Measurements from ENCODE around the gene GUK1. TPM values are rescaled to one million over a fixed set of nuclear protein-coding genes. Genes with fewer than 3 reads are reported as not detected.

The GUK1 gene
- total RNA-seq, 1 donor: 278 TPM

GRCh38 chr1:228154670-228155571 is 14.8 kb downstream of the GUK1 start:
- no peak overlapping the region for H3K27ac ChIP-seq (ENCODE audit: low read depth, low read length)

DNA sequence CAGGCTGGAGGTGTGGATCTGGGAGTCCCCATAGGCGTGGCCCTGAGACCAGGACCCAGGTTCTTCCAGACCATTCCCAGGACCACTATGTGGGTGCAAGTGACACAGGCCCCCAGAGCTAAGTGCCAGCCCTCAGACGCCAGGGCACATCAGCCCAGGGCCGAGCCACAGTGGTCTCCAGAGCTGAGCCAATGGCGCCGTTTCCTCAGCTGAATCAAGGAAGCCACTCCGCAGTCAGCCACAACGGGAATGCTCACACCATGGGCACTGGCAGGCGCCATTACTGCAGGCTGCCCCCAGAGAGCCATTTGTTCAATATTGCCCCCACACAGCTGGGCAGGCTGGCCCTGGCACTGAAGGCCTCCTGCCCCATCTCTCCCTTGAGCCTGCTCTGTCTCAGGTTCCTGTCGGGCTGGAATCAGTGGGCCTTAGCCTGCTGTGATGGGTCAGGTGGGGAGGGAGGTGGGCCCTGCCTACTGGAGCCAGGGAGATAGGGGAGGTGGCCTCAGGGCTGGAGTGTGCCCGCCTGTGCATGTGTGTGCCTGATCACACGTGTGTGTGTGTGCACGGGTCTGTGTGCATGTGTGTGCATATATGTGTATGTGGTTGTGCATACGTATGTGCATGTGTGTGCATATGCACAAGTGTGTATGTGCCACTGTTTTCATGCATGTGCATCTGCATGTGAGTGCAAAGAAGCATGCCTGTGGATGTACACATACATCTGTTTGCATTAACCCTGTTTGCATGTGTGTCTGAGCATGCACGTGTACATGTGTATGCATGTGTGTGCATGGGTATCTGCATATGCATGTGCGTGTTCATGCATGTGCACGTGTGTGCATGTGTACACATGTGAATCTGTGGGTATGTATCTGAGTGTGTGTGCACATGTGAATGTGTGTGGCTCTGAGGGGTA is 15.8 kb downstream of the GUK1 start:
- Histone ChIP-seq H3K27me3 (ENCODE audit: insufficient read depth, low read length) (peaks cover 13% of the 10 kb centered on the region), H3K4me3 (ENCODE audit: insufficient read depth, low read length) (no peak overlapping the region), H3K4me2 (ENCODE audit: insufficient read depth, low read length) (no peak overlapping the region), H3K27ac (ENCODE audit: low read depth, low read length) (no peak overlapping the region), H3K36me3 (ENCODE audit: insufficient read depth, low read length) (no peaks in the 10 kb centered on the region), H3K4me1 (ENCODE audit: insufficient read depth, low read length) (peaks cover 7% of the 10 kb centered on the region), H2AFZ (ENCODE audit: low read length) (no peak overlapping the region), H3K9me3 (ENCODE audit: low read depth, low read length) (no peaks in the 10 kb centered on the region), H4K20me1 (ENCODE audit: insufficient read depth, low read length) (peaks cover 36% of the 10 kb centered on the region), H3K79me2 (ENCODE audit: insufficient read depth, low read length) (peaks cover 7% of the 10 kb centered on the region)
- TF ChIP-seq, protein P1, sequence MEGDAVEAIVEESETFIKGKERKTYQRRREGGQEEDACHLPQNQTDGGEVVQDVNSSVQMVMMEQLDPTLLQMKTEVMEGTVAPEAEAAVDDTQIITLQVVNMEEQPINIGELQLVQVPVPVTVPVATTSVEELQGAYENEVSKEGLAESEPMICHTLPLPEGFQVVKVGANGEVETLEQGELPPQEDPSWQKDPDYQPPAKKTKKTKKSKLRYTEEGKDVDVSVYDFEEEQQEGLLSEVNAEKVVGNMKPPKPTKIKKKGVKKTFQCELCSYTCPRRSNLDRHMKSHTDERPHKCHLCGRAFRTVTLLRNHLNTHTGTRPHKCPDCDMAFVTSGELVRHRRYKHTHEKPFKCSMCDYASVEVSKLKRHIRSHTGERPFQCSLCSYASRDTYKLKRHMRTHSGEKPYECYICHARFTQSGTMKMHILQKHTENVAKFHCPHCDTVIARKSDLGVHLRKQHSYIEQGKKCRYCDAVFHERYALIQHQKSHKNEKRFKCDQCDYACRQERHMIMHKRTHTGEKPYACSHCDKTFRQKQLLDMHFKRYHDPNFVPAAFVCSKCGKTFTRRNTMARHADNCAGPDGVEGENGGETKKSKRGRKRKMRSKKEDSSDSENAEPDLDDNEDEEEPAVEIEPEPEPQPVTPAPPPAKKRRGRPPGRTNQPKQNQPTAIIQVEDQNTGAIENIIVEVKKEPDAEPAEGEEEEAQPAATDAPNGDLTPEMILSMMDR (IDR thresholded peaks at IDR 0.05; ENCODE audit: extremely low read depth, low read depth, low read length): no peak
- peak; percentile 42 for DNase-seq (ENCODE audit: insufficient read length, low spot score, missing footprints)

More at GRCh38 chr1:228154670-228155571, 14.8 kb downstream of the GUK1 start:
- TF ChIP-seq, protein P1 (IDR thresholded peaks at IDR 0.05; ENCODE audit: extremely low read depth, low read depth, low read length): no peak
- Histone ChIP-seq H3K4me2 (ENCODE audit: insufficient read depth, low read length) (no peak overlapping the region), H3K4me1 (ENCODE audit: insufficient read depth, low read length) (peaks cover 17% of the 10 kb centered on the region), H2AFZ (ENCODE audit: low read length) (no peak overlapping the region), H3K79me2 (ENCODE audit: insufficient read depth, low read length) (peaks cover 10% of the 10 kb centered on the region), H3K36me3 (ENCODE audit: insufficient read depth, low read length) (no peaks in the 10 kb centered on the region), H3K9me3 (ENCODE audit: low read depth, low read length) (no peaks in the 10 kb centered on the region), H4K20me1 (ENCODE audit: insufficient read depth, low read length) (peaks cover 41% of the 10 kb centered on the region), H3K4me3 (ENCODE audit: insufficient read depth, low read length) (no peak overlapping the region), H3K27me3 (ENCODE audit: insufficient read depth, low read length) (peaks cover 13% of the 10 kb centered on the region)
- DNase-seq (ENCODE audit: insufficient read length, low spot score, missing footprints): peak; percentile 74

- Histone ChIP-seq H3K36me3 (ENCODE audit: insufficient read depth, low read length) (no peaks in the 10 kb centered on the region), H3K79me2 (ENCODE audit: insufficient read depth, low read length) (peaks cover 3% of the 10 kb centered on the region), H3K27me3 (ENCODE audit: insufficient read depth, low read length) (peaks cover 13% of the 10 kb centered on the region), H3K4me1 (ENCODE audit: insufficient read depth, low read length) (peaks cover under 1% of the 10 kb centered on the region), H2AFZ (ENCODE audit: low read length) (no peak overlapping the region), H3K9me3 (ENCODE audit: low read depth, low read length) (no peaks in the 10 kb centered on the region), H3K4me2 (ENCODE audit: insufficient read depth, low read length) (no peak overlapping the region), H3K4me3 (ENCODE audit: insufficient read depth, low read length) (no peak overlapping the region), H3K27ac (ENCODE audit: low read depth, low read length) (no peak overlapping the region), H4K20me1 (ENCODE audit: insufficient read depth, low read length) (peaks cover 30% of the 10 kb centered on the region)
- TF ChIP-seq, protein P1 (IDR thresholded peaks at IDR 0.05; ENCODE audit: extremely low read depth, low read depth, low read length): no peak
- peak; percentile 65 for DNase-seq (ENCODE audit: insufficient read length, low spot score, missing footprints)
Measured at GRCh38 chr1:228156515-228156881, 16.4 kb downstream of the GUK1 start.
